HG02763 (cell line): ENCODE results near the gene PRSS38.

Source experiments
- ATAC-seq: cut with Tn5 transposase; IDR thresholded peaks from one replicate; pipeline ENCODE4 v1.9.1; 2021; ENCODE audit warnings: mild to moderate bottlenecking, moderate library complexity; ENCODE audit not compliant: unreplicated experiment

The PRSS38 gene

DNA sequence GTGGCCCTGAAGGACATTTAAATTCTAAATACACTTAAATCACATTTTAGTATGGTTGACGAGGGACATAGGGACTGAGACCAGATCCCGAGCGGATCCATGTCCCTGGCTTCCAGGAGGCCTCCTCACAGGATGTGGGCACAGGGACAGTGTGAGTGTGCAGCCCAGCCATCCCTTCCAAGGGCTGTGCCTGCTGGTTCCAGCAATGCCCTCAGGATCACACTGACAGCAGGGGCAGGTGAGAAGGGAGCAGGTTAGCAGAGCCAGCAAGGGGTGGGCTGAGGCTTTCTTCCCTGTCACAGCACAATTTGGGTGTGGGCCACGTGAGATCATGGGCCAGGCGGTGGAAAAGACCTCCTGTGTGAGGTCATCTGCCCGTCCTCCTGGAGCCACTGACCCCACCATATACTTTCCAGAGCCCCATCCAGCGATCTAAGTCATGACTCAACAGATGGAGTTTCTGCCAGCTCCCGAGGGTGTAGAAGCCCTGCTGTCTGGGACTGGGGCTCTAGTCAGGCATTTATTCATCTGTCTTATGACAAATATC is 37.0 kb upstream of the PRSS38 start:
- ATAC-seq = no peak

DNA sequence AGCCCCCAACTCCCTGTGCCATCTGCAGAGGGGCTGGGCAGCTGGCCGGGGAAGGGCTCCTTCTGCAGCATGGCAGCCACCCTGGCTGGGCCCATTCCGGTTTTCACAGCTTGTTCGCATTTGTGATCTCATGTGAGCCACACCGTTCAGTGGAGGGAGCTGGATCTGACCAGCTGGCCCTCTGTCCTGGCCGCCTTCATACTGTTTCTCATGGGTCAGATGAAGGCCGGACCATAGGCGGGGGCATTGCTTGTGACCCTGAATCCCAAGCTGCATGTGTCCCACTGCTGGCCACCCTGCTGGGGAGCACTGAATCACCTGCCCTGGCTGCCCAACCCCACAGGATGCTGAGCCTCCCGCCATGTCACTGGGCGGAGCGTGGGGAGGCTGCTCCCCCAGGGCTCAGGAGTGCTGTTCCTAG is 36.4 kb upstream of the PRSS38 start:
- no peak for ATAC-seq

DNA sequence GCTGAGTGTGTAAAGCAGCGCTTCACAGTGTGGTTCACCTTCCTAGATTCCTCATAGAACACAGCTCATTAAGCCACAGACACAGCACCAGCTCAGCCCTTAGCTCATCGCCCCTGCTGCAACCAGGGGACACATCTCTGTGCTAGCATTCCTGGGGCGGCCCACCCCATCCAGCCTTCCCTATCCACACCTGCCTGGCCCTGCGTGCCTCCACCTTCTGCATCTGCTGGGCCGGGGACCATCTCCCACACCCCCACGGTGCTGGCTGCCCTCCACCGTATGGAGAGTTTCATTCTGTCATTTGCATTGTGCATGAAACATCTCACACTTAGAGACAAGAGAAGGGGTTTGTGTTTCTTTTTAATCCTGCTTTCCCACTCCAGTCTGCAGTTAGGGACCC is 35.8 kb upstream of the PRSS38 start:
- ATAC-seq = no peak

DNA sequence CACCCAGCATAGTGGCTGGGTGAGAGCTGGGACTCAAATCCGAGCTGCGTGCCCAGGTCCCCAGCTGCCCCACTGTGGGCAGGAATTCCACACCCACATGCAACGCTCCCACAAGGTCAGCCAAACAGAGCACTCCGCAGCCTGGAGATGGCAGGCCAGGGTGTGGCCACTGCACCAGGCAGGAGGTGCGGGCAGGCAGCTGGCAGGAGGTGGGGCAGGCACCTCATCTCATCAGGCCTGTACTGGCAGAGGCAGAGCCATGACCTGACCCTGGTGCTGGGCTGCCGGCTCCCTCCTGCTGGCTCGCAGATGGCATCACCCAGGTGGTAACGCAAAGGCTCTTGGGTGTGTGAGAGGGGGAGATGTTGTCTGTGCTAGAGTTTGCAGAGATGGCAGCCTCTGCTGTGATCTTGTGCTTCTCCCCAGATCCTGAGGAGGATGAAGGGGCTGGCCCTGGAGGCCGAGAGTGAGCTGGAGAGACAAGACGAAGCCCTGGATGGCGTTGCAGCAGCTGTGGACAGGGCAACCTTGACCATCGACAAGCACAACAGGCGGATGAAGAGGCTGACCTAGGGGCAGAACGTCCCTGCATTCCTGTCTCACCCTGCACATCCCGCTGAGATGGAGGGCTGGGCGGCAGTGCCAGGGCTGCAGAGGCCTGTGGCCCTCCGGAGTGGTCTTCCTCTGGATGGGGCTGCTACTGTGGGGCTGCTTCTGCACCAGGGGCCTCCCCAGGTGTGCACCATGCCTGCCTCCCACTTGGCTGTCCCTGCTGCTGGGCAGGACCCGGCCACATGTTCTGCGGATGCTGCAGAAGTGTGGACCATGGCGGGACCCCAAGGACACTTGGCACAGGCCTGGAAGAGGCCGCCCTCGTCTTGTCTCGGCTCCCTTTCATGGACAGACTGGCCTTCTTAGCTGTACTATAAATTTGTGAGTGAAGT is 35.1 kb upstream of the PRSS38 start:
- no peak for ATAC-seq

DNA sequence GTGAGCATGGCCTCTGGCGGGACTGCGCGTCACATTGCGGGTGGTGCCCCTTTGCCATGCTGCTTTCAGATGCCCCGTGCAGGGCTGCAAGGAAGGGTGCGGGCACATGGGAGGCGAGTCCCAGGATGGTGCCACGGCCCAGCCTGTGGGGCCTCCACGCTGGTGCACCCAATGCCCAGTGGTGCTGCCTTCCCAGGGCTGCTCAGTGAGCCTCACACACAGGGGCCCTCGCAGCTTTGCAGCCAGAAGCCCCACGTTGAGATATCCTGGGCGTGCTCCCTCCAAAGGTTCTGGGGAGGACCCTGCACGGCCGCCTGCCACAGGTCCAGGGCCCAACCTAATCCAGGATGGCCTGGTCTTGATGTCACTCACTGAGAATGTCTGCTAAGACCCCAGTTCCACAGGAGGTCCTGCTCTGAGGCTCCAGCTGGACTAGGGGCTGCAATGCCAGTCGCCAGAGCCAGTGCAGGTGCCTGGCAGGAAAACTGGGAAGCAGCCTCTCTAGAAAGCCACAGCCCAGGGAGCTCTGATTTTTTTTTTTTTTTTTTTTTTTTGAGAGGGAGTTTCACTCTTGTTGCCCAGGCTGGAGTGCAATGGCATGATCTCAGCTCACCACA is 34.1 kb upstream of the PRSS38 start:
- ATAC-seq = no peak

DNA sequence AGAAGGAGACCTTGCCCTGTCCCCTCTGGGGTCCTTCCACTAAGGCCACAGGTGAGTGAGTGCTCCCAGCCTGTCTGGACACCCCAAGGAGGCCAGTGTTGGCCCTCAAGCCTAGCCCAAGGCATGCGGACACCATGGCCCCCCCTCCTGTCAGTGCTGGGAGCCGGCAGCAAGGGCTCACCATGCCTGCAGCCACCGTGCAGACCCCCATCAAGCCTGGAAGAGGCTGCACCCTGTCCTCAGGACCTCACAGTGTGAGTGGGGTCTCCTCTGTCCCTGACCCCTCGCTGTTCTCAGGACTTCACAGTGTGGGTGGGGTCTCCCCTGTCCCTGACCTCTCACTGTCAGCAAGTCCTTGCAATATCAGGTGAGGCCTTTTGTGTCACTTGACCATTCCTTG is 33.2 kb upstream of the PRSS38 start:
- ATAC-seq = no peak

DNA sequence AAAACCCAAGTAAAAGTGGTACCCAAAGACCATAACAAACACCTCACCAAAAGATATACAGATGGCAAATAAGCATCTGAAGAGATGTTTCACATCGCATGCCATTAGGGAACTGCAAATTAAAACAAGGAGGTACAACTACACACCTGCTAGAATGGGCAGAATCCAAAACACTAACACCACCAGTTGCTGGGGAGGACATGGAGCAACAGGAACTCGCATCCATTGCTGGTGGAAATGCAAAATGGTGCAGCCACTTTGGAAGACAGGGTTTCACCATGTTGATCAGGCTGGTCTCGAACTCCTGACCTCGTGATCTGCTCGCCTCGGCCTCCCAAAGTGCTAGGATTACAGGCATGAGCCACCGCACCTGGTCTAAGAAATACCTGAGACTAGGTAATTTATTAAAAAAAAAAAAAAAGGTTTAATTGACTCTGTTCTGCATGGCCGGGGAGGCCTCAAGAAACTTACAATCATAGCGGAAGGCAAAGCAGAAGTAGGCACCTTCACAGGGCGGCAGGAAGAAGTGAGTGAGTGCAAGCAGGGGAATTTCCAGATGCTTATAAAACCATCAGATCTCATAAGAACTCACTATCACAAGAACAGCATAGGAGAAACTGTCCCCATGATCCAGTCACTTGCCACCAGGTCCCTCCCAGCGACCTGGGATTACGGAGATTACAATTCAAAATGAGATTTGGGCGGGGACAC is 30.2 kb upstream of the PRSS38 start:
- ATAC-seq = no peak

DNA sequence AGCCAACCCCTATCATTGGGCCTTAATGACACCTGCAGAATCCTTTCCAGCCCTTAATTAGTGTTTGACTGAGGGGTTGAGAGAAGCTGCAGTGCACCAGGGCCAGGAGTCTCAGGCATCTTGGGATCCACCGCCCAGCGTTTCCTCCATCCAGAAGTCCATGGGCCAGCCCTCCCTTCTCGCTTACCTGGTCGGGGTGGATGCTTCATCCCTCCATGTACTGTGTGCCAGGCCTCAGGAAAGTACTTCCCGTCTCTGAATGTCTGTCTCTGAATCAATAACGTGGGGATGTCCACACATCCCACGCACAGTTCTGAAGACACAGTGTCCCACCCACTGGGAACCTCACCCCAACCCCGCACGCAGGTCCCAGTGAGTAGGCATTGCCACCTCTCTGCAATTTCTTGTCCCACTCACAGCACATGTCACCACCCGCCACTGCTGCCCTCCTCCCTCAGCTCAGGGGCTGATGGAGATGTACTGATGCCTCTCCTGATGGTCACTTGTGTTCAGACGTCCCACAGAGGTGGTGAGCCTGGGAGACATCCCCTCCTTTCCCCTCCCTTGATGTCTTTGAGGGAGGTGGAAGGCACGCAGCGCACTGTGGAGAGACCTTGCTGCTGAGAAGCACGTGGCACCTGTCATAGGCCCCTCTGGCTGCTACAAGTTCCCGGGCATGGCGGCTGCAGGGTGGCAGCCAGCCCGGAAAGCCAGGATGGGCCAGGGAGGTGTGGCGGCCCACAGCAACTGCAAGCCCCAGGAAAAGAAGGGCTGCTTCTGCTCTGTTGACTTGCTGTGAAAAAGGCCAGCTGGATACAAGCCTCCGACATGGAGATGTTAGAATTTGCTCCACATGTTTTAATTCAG is 29.4 kb upstream of the PRSS38 start:
- no peak for ATAC-seq

DNA sequence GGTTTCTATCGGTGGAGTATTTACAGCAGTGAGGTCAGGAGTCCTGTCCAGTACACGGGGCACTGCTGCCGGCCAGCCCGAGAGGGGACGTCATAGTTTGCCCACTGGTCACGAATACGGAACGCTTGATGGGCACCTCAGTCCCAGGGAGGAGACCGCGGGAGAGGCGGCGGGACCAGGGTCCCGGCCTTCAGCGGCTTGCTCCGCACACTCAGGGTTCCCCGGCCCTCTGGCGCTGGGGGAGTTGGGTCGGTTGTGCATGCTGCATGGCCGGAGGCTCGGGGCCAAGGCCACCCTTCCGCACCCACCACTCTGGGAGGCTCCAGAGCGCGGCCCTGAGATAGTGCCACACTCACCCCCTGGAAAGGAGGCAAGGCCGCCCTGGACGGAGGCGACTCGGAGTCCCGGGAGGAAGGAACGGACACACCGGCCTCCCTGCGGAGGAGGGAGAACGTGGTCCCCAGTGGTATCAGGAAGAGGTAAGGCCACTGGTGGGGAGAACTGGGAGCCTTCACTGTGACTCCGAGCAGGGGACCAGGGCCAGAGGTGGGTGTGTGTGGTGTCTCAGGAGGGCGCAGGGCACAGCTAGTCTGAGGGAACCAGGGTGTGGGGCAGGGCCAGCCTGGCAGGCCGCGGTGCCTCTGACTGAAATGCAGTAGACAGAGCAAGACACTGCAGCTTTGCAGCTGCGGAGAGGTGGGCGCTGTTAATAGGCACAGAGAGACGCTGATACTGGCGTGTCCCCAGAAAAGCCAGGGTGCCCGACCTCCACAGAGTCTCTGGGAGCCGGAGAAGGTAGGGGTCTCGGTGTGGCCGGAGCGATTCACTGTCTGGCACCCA is 28.6 kb upstream of the PRSS38 start:
- ATAC-seq = no peak

DNA sequence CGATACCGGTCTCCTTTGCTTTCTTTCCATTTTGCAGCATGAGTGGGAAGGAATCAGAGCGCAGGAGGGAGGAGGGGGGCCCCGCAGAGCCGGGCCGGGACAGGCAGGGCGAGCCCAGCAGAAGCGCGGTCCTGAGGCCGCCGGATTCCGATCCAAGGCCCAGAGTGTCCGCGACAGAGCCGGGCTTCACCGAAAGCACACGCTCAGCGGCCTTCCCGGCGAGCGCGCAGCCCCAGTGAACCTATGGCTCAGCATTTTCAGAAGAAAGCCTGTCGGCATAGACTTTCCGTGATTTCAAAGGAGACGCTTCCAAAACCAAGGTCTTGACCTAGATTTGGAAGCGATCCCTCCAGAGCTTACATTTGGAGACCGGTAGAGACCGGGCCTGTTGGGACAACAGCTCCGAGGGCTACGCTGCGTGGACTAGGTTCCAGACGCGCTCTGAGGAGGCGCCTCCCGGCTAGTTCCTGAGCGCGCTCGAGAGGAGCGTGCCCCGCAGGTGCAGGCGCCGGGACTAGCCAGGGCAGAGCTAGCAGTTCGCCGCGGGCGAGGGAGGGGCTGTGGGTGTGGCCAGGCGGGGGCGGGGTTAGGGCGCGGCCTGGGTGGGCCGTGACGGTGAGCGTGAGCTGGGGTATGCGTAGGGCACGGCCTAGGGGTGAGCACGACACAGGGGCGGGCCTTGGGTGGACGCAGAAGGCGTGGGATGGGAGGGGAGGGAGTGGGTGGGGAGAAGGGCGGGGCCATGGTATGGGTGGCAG is 27.8 kb upstream of the PRSS38 start:
- ATAC-seq = peak; percentile 94

DNA sequence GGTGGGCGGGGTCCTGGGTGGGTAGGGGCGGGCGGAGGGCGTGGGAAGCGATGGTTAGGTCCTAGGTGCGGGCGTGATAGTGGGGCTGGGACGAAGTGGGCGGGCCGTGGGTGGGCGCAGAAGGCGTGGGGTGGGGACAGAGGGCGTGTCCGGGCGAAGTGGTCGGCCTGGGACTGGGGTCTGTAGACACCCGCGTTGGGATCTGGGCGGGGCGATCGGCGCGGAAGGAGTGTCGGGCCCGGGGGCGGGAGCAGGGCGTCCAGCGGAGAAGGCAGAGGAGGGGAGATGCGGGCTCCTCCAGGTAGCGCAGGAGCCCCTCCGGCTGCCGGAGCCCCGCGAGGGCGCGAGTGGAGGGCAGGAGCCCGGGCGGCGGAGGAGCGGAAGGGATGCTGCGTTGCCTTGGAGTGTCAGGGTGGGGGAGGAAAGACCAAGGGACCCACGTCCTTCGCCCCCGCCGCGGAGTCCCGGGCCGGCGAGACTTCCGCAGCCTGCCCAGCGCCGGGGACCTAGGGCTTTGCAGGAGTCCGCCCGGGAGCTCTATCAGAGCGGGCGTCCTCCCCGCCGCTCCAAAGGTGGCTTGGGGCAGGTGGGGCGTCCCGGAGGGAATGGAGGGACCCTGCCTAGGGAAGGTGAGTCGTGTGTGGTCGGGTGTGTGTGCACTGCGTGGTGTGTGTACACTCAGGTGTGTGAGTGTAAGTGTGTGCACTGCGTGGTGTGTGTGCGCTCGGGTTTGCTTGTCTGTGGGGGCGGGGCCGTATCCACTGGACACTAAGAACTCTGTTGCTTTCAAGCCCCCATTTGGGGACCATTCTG is 27.0 kb upstream of the PRSS38 start:
- ATAC-seq = peak; percentile 56

DNA sequence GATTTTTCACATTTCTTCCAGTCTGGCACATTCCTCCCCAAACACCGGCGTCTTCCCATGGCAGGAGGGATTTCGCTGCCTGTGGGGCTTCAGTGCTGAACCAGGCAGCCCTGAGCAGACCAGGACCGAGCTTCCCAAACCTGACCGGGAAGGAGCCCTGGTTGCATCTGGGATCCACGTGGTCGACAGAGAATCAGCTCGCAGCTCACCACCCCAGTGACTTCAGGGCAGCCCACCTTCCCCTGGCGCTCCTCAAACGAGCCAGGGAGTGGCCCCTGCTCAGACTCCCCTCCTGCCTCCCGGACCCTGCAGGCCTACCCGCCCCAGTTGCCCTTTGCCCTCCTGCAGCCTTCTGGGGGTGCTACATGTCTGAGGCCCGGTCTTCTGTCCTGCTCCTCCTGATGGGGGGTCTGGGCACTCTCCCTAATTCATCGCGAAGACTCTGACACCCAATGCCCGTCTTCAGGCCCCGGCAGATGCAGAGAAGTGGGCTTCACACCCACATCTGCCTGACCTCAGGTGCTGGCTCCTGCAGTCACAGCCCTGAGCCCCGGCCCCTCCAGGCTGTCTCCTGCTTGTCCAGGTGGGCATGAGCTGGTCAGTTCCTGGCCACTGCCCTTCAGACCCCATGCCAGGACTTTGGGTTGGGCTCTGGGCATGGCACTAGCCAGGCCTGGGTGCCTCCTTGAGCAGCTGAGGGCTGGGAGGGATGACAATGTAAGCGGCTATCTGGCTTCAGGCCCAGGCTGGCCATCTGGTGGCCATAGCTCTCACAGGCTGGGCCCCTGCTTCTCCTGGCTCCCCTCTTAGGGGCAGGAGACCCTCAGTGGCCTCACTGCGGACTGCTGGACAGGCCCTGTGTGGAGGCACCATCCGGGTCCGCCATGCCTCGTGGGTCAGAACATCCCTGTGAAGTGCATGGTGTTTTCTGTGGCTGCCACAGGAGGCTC is 26.1 kb upstream of the PRSS38 start:
- ATAC-seq = no peak

DNA sequence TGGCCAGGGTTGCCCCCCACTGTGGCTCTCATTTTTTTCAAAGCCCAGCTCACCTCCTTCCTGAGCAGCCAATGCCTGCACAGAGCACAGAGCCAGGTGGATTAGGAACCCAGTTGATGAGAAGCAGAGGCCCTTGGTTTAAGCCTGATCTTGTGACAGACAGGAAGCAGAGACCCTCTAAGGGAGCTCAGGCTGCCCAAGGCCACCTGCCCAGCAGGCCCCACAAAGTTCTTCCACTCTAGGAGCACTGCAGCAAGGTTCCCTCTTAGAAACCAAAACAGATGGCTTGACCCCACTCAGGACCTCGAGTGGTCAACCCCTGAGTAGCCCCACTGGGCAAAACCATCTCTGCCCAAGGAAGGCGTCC is 25.5 kb upstream of the PRSS38 start:
- ATAC-seq = no peak

DNA sequence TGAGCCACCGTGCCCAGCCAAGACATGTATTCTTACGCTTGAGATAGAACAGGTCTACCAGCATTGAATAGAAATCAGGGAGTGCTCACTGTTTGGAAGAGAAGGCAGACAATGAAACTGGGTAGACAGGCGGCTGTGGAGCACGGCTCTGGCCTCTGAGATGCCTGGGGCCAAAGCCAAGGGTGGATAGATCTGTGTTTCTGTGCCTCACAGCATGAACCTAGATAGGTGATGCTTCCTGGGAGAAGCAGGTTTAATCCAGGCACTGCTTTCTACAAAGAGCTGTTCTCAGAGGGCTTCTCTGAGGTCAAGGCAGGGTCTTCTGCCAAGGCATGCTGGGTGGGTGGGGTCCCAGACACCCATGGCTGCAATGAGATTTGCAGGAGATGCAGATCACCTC is 24.6 kb upstream of the PRSS38 start:
- no peak for ATAC-seq

DNA sequence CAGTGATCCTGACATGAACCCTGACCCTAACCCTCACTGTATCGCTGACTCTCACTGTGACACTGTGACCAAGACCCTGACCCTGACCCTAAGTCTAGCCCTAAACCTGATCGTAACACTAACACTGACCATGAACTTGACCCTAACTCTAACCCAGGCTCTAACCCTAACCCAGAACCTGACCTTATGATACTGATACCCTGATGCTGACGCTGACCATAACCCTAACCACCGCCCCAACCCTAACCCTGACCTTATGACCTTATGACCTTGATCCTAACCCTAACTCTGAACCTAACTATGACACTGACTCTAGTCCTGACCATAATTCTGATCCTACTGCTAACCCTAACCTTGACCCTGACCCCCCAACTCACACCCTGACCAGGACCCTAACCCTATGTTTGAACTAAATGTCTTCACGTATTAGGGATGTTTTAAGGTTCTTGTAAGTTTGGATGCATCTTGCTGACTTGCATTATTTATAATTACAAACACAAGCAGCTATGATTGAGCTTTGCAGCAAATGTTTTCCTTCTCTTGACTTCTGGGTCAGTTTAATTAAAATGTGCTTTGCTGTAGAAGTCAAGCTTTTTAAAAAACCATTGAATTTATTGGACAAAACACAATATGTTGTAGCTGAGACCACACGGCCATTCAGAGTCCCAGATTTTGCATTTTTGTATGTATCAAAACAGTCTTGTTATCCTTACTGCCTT is 23.9 kb upstream of the PRSS38 start:
- no peak for ATAC-seq
